Measurements from ENCODE around the gene HKDC1.

HKDC1 gene

DNA sequence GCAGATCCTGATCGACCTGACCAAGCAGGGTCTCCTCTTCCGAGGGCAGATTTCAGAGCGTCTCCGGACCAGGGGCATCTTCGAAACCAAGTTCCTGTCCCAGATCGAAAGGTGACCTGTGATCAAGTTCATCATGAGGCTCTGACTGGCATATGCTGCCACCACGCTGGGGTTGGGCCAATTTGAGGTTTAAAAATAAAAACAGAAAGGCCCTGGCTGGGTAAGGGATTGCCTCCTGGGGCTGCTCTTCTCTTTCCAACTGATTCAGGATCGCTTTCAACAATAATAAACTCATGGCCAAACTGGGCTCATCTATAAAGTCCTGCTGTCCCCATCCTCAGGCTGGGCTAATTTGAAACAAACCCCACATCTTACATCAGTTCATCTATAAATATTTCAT, 41.1 kb downstream of the HKDC1 start:
- TF ChIP-seq REST (IDR thresholded peaks at IDR 0.05; ENCODE audit: insufficient read depth in 1 of 2, low read depth in 2 of 2, low read length in 2 of 2), result no peak
- no peak for TF ChIP-seq FOXP2 (optimal IDR thresholded peaks at IDR 0.05; ENCODE audit: borderline replicate concordance, extremely low read depth, extremely low read length, insufficient read depth)
- TF ChIP-seq POLR2AphosphoS5 (IDR thresholded peaks at IDR 0.05; ENCODE audit: low read depth, low read length), result no peak
- TF ChIP-seq TAF1 (IDR thresholded peaks at IDR 0.05; ENCODE audit: borderline replicate concordance, insufficient read depth, low read length), result no peak
- no peak for TF ChIP-seq SIN3A (IDR thresholded peaks at IDR 0.05; ENCODE audit: borderline replicate concordance, insufficient read depth, low read length)

GRCh38 chr10:69262292-69262751, 42.2 kb downstream of the HKDC1 start:
- TF ChIP-seq SIN3A (IDR thresholded peaks at IDR 0.05; ENCODE audit: borderline replicate concordance, insufficient read depth, low read length) (no peak), TAF1 (IDR thresholded peaks at IDR 0.05; ENCODE audit: borderline replicate concordance, insufficient read depth, low read length) (no peak), REST (IDR thresholded peaks at IDR 0.05; ENCODE audit: insufficient read depth in 1 of 2, low read depth in 2 of 2, low read length in 2 of 2) (no peak), FOXP2 (optimal IDR thresholded peaks at IDR 0.05; ENCODE audit: borderline replicate concordance, extremely low read depth, extremely low read length, insufficient read depth) (no peak), POLR2AphosphoS5 (IDR thresholded peaks at IDR 0.05; ENCODE audit: low read depth, low read length) (no peak)

DNA sequence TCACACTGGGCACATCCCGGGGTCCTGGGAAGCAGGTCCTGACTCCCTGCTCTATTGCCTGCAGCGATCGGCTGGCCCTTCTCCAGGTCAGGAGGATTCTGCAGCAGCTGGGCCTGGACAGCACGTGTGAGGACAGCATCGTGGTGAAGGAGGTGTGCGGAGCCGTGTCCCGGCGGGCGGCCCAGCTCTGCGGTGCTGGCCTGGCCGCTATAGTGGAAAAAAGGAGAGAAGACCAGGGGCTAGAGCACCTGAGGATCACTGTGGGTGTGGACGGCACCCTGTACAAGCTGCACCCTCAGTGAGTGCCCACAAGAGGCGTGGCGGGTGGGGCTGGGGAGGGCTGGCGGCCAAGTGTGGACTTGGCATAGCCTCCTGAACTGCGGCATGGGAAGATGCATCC, 45.4 kb downstream of the HKDC1 start:
- no peak for TF ChIP-seq SIN3A (IDR thresholded peaks at IDR 0.05; ENCODE audit: borderline replicate concordance, insufficient read depth, low read length)

GRCh38 chr10:69268761-69269416, 48.8 kb downstream of the HKDC1 start:
- TF ChIP-seq TAF1 (IDR thresholded peaks at IDR 0.05; ENCODE audit: borderline replicate concordance, insufficient read depth, low read length) (no peak), FOXP2 (optimal IDR thresholded peaks at IDR 0.05; ENCODE audit: borderline replicate concordance, extremely low read depth, extremely low read length, insufficient read depth) (no peak), SIN3A (IDR thresholded peaks at IDR 0.05; ENCODE audit: borderline replicate concordance, insufficient read depth, low read length) (no peak), REST (IDR thresholded peaks at IDR 0.05; ENCODE audit: insufficient read depth in 1 of 2, low read depth in 2 of 2, low read length in 2 of 2) (no peak), POLR2AphosphoS5 (IDR thresholded peaks at IDR 0.05; ENCODE audit: low read depth, low read length) (no peak)

GRCh38 chr10:69269761-69270160, 49.6 kb downstream of the HKDC1 start:
- no peak for TF ChIP-seq FOXP2 (optimal IDR thresholded peaks at IDR 0.05; ENCODE audit: borderline replicate concordance, extremely low read depth, extremely low read length, insufficient read depth)
- TF ChIP-seq REST (IDR thresholded peaks at IDR 0.05; ENCODE audit: insufficient read depth in 1 of 2, low read depth in 2 of 2, low read length in 2 of 2), result no peak
- no peak for TF ChIP-seq SIN3A (IDR thresholded peaks at IDR 0.05; ENCODE audit: borderline replicate concordance, insufficient read depth, low read length)
- TF ChIP-seq TAF1 (IDR thresholded peaks at IDR 0.05; ENCODE audit: borderline replicate concordance, insufficient read depth, low read length), result no peak
- no peak for TF ChIP-seq POLR2AphosphoS5 (IDR thresholded peaks at IDR 0.05; ENCODE audit: low read depth, low read length)

Data from PFSK-1 (cell line).